H1 (cell line): ENCODE results near the gene IFI30. TPM values are rescaled to one million over a fixed set of nuclear protein-coding genes. Genes with fewer than 3 reads are reported as not detected.

Source experiments
- BCL11A ChIP-seq, 2 experiments: IDR thresholded peaks; one replicate each; pipeline ENCODE4 v1.6.1; 2011; ENCODE audit warnings: low read depth in 2 of 2, low read length in 2 of 2, mild to moderate bottlenecking in 2 of 2
- BRCA1 ChIP-seq: IDR thresholded peaks from 2 replicates; pipeline ENCODE4 v1.6.1; 2012; ENCODE audit warnings: low read depth, low read length, improper control_type of control experiment
- CTBP2 ChIP-seq: IDR thresholded peaks from 2 replicates; pipeline ENCODE4 v1.7.0; 2011; ENCODE audit warnings: borderline replicate concordance, mild to moderate bottlenecking, moderate library complexity, mixed read lengths, low read length; ENCODE audit not compliant: insufficient read depth, insufficient read length
- EP300 ChIP-seq, 2 experiments: IDR thresholded peaks; 1 replicate in 1 of 2; 2 replicates in 1 of 2; pipeline ENCODE4 v1.6.1; 2011 to 2012; ENCODE audit warnings: low read depth in 2 of 2, low read length in 2 of 2, mild to moderate bottlenecking in 2 of 2, borderline replicate concordance in 1 of 2, inconsistent platforms in 1 of 2, moderate library complexity in 1 of 2
- GTF2F1 ChIP-seq: IDR thresholded peaks from 2 replicates; pipeline ENCODE4 v1.6.1; 2012; ENCODE audit warnings: low read depth, low read length, improper control_type of control experiment, borderline replicate concordance
- KDM4A ChIP-seq: IDR thresholded peaks from one replicate; pipeline ENCODE4 v1.7.1; 2012; ENCODE audit warnings: low read depth, mild to moderate bottlenecking, moderate library complexity, low read length, inconsistent platforms; ENCODE audit not compliant: severe bottlenecking
- POU5F1 ChIP-seq: IDR thresholded peaks from 2 replicates; pipeline ENCODE4 v1.6.1; 2011; ENCODE audit warnings: low read depth, mild to moderate bottlenecking, low read length, moderate library complexity
- SAP30 ChIP-seq: fragments of 300-600 bp; sonication (generic); IDR thresholded peaks from 2 replicates; pipeline ENCODE4 v1.7.1; 2012; ENCODE audit warnings: low read length, moderate library complexity, mild to moderate bottlenecking, inconsistent platforms; ENCODE audit not compliant: insufficient read depth, insufficient replicate concordance
- SIN3A ChIP-seq, 2 experiments: IDR thresholded peaks in 1 of 2; conservative IDR thresholded peaks in 1 of 2; 2 replicates each; pipeline ENCODE4 v1.6.1; 2011 to 2012; ENCODE audit warnings: low read length in 2 of 2, improper control_type of control experiment in 1 of 2, low read depth in 1 of 2, mild to moderate bottlenecking in 1 of 2
- SIRT6 ChIP-seq: IDR thresholded peaks from one replicate; pipeline ENCODE4 v1.7.1; 2012; ENCODE audit warnings: low read length, inconsistent platforms
- SP1 ChIP-seq: IDR thresholded peaks from 2 replicates; pipeline ENCODE4 v1.6.1; 2011; ENCODE audit warnings: low read depth, low read length
- SP4 ChIP-seq: IDR thresholded peaks from 2 replicates; pipeline ENCODE4 v1.6.1; 2012; ENCODE audit warnings: low read length, inconsistent platforms
- SRF ChIP-seq: IDR thresholded peaks from 2 replicates; pipeline ENCODE4 v1.6.1; 2011; ENCODE audit warnings: mild to moderate bottlenecking, low read depth, low read length, moderate library complexity
- SUZ12 ChIP-seq: fragments of 200-600 bp; sonication (generic); IDR thresholded peaks from 2 replicates; pipeline ENCODE4 v1.6.1; 2012; ENCODE audit warnings: mild to moderate bottlenecking, inconsistent platforms, low read length, moderate library complexity, mixed read lengths
- TAF7 ChIP-seq: optimal IDR thresholded peaks from 2 replicates; pipeline ENCODE3; 2011; ENCODE audit warnings: low read depth, mild to moderate bottlenecking, inconsistent platforms, low read length, moderate library complexity, borderline replicate concordance
- TBP ChIP-seq: IDR thresholded peaks from 2 replicates; pipeline ENCODE4 v1.6.1; 2011; ENCODE audit warnings: low read depth, low read length, improper control_type of control experiment
- TCF12 ChIP-seq: IDR thresholded peaks from 2 replicates; pipeline ENCODE4 v1.6.1; 2011; ENCODE audit warnings: low read depth, mild to moderate bottlenecking, low read length
- polyA plus RNA-seq, 7 experiments: library from polyadenylated mRNA; depleted of rRNA in 3 of 7; stranded (reverse) in 5 of 7; unstranded in 2 of 7; fragments of >200 nt in 5 of 7; fragments of 200-250 nt in 2 of 7; gene quantifications; 1 replicate in 5 of 7; 2 replicates in 1 of 7; 4 replicates in 1 of 7; pipeline versions ENCODE4 v1.2.1 to v1.2.3, GENCODE V29; 2011 to 2013; ENCODE audit warnings: missing spikeins in 2 of 7, mixed read lengths in 2 of 7
- total RNA-seq: library from RNA; stranded (reverse); fragmentation: NEBNext Ultra II Directional; extraction: Animal tissue kit (Norgen Biotek cat#: 25700); gene quantifications from 2 replicates; pipeline ENCODE4 v1.2.1, GENCODE V29; 2021
- TF ChIP-seq, protein P1 (sequence below), 3 experiments: IDR thresholded peaks; 1 replicate in 2 of 3; 2 replicates in 1 of 3; pipeline versions ENCODE4 v1.5.1 to v1.6.1; 2011; ENCODE audit warnings: low read length in 3 of 3, mild to moderate bottlenecking in 3 of 3, inconsistent platforms in 2 of 3, low read depth in 1 of 3, moderate library complexity in 1 of 3; ENCODE audit not compliant: insufficient read depth in 1 of 3; ENCODE audit errors: control extremely low read depth in 1 of 3
- TF ChIP-seq, protein P2 (sequence below): IDR thresholded peaks from 2 replicates; pipeline ENCODE4 v1.6.1; 2012; ENCODE audit warnings: inconsistent platforms
- TF ChIP-seq, protein P3 (sequence below): IDR thresholded peaks from 2 replicates; pipeline ENCODE4 v1.6.1; 2011; ENCODE audit warnings: low read depth, mild to moderate bottlenecking, low read length; ENCODE audit not compliant: insufficient read depth

IFI30 gene
- total and polyA plus RNA-seq, 2 of the 8 experiments (the other 6 are each of a cell fraction or from before 2014, with no cell fraction given), result 28.9 to 62.4 TPM

GRCh38 chr19:18152817-18153555, 20.6 kb upstream of the IFI30 start, which contains the start of gene PIK3R2 (continued):
- TF ChIP-seq, protein P1, sequence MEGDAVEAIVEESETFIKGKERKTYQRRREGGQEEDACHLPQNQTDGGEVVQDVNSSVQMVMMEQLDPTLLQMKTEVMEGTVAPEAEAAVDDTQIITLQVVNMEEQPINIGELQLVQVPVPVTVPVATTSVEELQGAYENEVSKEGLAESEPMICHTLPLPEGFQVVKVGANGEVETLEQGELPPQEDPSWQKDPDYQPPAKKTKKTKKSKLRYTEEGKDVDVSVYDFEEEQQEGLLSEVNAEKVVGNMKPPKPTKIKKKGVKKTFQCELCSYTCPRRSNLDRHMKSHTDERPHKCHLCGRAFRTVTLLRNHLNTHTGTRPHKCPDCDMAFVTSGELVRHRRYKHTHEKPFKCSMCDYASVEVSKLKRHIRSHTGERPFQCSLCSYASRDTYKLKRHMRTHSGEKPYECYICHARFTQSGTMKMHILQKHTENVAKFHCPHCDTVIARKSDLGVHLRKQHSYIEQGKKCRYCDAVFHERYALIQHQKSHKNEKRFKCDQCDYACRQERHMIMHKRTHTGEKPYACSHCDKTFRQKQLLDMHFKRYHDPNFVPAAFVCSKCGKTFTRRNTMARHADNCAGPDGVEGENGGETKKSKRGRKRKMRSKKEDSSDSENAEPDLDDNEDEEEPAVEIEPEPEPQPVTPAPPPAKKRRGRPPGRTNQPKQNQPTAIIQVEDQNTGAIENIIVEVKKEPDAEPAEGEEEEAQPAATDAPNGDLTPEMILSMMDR (IDR thresholded peaks at IDR 0.05; ENCODE audit: control extremely low read depth in 1 of 3, insufficient read depth in 1 of 3, low read depth in 1 of 3, low read length in 3 of 3), result no peak
- TF ChIP-seq SAP30 (no peak), CTBP2 (no peak), TAF7 (no peak), POU5F1 (no peak), SP1 (no peak), SIRT6 (no peak), BRCA1 (peak; percentile 81), SUZ12 (no peak), EP300 (IDR thresholded peaks at IDR 0.05; ENCODE audit: borderline replicate concordance in 1 of 2, low read depth in 2 of 2, low read length in 2 of 2) (0 out of 3 replicates have a peak, but pooled peaks of 1 of the 2 experiments have one; percentile 12), SP4 (no peak), GTF2F1 (no peak), TCF12 (no peak), BCL11A (IDR thresholded peaks at IDR 0.05; ENCODE audit: low read depth in 2 of 2, low read length in 2 of 2) (no peak), SRF (no peak), SIN3A (conservative IDR thresholded peaks at IDR 0.05 in 1 of 2, IDR thresholded peaks at IDR 0.05 in 1 of 2; ENCODE audit: low read depth in 1 of 2, low read length in 2 of 2) (no peak), KDM4A (peak; percentile 80), TBP (0 out of 2 replicates have a peak, but pooled peaks have one; percentile 10)
- TF ChIP-seq, protein P2, sequence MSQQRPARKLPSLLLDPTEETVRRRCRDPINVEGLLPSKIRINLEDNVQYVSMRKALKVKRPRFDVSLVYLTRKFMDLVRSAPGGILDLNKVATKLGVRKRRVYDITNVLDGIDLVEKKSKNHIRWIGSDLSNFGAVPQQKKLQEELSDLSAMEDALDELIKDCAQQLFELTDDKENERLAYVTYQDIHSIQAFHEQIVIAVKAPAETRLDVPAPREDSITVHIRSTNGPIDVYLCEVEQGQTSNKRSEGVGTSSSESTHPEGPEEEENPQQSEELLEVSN, result no peak; the same call in 1 of the 2 replicates
- TF ChIP-seq, protein P3, sequence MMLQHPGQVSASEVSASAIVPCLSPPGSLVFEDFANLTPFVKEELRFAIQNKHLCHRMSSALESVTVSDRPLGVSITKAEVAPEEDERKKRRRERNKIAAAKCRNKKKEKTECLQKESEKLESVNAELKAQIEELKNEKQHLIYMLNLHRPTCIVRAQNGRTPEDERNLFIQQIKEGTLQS, result no peak
